ENCODE measurements around the gene EDAR. TPM values are rescaled to one million over a fixed set of nuclear protein-coding genes. Genes with fewer than 3 reads are reported as not detected.

Gene EDAR
- total and polyA plus RNA-seq, 2 donors (not counting 1 experiment from before 2014, with no cell fraction given), result not detected

DNA sequence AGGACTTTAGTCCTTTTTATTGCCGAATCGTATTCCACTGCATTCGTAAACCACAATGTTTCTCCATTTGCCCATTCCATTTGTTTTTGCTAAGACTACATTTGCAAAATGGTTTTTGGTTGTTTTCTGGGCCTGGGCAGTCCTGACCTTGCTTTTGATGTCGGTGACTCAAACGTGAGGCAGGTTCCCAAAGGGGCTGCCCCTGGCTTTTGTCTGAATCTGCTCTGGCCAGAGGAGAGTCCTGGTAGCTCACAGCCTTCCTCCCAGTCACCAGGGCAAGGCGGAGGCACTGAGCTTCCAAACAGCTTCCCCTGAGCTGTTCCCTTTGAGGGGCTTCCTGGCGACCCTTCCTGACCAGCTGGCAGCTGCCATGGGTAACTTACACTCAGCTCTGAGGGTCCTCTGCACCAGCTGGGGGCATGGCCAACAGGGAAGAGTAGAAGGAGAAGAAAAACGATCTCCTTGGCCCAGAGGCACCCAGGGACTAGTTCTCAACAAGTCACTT is 47.8 kb downstream of the EDAR start:
- Histone ChIP-seq H3K79me2 (ENCODE audit: control insufficient read depth, insufficient read depth, low read length) (no peaks in the 10 kb centered on the region), H3K4me3 (replicated peaks in 1 of 4; ENCODE audit: control extremely low read depth in 1 of 4, insufficient read depth in 1 of 4, low read depth in 3 of 4, low read length in 4 of 4) (no peak overlapping the region), H3K9me3 (ENCODE audit: control insufficient read depth, insufficient read depth, low read depth, low read length) (no peaks in the 10 kb centered on the region), H3K9ac (ENCODE audit: insufficient read depth, low read length) (no peak overlapping the region), H3K27ac (ENCODE audit: insufficient read depth, low read length) (no peak overlapping the region), H3K4me1 (ENCODE audit: control insufficient read depth, extremely low read depth, insufficient read depth, low read length) (no peaks in the 10 kb centered on the region), H3K27me3 (ENCODE audit: control insufficient read depth, insufficient read depth, low read length) (peaks cover 10% of the 10 kb centered on the region), H4K20me1 (ENCODE audit: control insufficient read depth, extremely low read depth, insufficient read depth, low read length) (no peaks in the 10 kb centered on the region), H3K36me3 (ENCODE audit: control insufficient read depth, insufficient read depth, low read length) (no peaks in the 10 kb centered on the region), H2AFZ (ENCODE audit: low read length) (no peak overlapping the region), H3K4me2 (ENCODE audit: extremely low read depth, insufficient read depth, low read length) (no peak overlapping the region)
- TF ChIP-seq EZH2 (IDR thresholded peaks at IDR 0.05; ENCODE audit: low read length, missing control alignments), result no peak
- TF ChIP-seq, protein P1, sequence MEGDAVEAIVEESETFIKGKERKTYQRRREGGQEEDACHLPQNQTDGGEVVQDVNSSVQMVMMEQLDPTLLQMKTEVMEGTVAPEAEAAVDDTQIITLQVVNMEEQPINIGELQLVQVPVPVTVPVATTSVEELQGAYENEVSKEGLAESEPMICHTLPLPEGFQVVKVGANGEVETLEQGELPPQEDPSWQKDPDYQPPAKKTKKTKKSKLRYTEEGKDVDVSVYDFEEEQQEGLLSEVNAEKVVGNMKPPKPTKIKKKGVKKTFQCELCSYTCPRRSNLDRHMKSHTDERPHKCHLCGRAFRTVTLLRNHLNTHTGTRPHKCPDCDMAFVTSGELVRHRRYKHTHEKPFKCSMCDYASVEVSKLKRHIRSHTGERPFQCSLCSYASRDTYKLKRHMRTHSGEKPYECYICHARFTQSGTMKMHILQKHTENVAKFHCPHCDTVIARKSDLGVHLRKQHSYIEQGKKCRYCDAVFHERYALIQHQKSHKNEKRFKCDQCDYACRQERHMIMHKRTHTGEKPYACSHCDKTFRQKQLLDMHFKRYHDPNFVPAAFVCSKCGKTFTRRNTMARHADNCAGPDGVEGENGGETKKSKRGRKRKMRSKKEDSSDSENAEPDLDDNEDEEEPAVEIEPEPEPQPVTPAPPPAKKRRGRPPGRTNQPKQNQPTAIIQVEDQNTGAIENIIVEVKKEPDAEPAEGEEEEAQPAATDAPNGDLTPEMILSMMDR (conservative IDR thresholded peaks at IDR 0.05 in 1 of 2, IDR thresholded peaks at IDR 0.05 in 1 of 2; ENCODE audit: low read depth in 1 of 2, low read length in 2 of 2), result no peak
- DNase-seq (ENCODE audit: low read depth in 2 of 2), result no peak

DNA sequence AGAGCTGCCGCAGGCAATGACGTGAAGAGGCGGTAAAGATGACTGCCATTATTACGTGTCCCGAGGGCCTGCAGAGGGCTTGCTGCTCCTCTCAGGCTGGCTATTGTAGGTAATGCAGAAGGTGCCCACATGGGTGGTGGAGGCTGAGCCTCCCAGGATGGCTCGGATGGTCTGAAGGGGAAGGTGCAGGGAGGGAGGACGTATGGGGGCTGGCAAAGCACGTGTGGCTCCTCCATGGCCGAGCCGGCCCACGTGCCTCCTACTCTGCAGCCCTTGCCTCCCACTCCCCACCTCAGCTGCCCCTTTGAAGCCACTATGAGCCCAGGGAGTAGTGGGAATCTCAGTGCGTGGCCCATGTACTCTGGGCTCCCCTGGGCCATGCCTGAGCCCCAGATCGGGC is 48.9 kb downstream of the EDAR start:
- Histone ChIP-seq H3K36me3 (ENCODE audit: control insufficient read depth, insufficient read depth, low read length) (no peaks in the 10 kb centered on the region), H3K27me3 (ENCODE audit: control insufficient read depth, insufficient read depth, low read length) (peaks cover 12% of the 10 kb centered on the region)

DNA sequence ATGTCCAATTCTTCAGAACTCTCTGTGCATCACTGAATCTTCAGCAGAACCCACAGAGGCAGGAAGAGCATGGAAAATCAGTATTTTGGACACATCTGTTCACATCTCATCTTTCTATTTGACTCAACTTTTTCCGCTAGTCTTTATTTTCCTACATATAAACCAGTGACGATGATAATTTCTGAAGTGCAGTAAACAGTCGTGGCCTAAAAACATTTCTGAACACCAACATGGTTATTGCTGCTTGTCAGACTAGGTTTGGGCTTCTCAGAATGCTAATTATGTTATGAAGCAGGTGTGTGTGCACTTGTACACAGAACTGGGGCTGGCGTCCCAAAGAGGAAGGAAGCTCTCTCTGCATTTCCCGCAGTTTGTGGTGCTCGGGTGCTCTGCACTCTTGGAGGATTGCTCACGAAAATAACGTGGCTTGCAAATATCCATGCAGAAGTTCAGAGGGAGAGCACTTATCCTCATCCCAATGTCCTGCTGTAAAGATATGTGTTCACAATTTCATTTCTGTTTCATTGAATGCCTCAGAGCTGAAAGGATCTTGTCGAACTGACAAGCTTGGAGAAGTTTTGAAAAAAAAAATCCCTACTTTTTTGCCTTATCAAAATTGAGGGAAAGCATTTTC is 50.8 kb downstream of the EDAR start:
- H3K79me2 ChIP-seq (ENCODE audit: control insufficient read depth, insufficient read depth, low read length), result no peaks in the 10 kb centered on the region
- H4K20me1 ChIP-seq (ENCODE audit: control insufficient read depth, extremely low read depth, insufficient read depth, low read length), result no peaks in the 10 kb centered on the region
- no peak for DNase-seq (ENCODE audit: low read depth in 2 of 2)
- TF ChIP-seq, protein P1 (conservative IDR thresholded peaks at IDR 0.05 in 1 of 2, IDR thresholded peaks at IDR 0.05 in 1 of 2; ENCODE audit: low read depth in 1 of 2, low read length in 2 of 2), result no peak
- TF ChIP-seq EZH2 (IDR thresholded peaks at IDR 0.05; ENCODE audit: low read length, missing control alignments), result no peak
- H3K4me1 ChIP-seq (ENCODE audit: control insufficient read depth, extremely low read depth, insufficient read depth, low read length), result no peaks in the 10 kb centered on the region
- H2AFZ ChIP-seq (ENCODE audit: low read length), result no peak overlapping the region
- no peak overlapping the region for H3K4me2 ChIP-seq (ENCODE audit: extremely low read depth, insufficient read depth, low read length)
- peaks cover 18% of the 10 kb centered on the region for H3K27me3 ChIP-seq (ENCODE audit: control insufficient read depth, insufficient read depth, low read length)
- no peaks in the 10 kb centered on the region for H3K9me3 ChIP-seq (ENCODE audit: control insufficient read depth, insufficient read depth, low read depth, low read length)
- H3K27ac ChIP-seq (ENCODE audit: insufficient read depth, low read length), result no peak overlapping the region
- no peaks in the 10 kb centered on the region for H3K36me3 ChIP-seq (ENCODE audit: control insufficient read depth, insufficient read depth, low read length)
- H3K9ac ChIP-seq (ENCODE audit: insufficient read depth, low read length), result no peak overlapping the region
- H3K4me3 ChIP-seq (replicated peaks in 1 of 4; ENCODE audit: control extremely low read depth in 1 of 4, insufficient read depth in 1 of 4, low read depth in 3 of 4, low read length in 4 of 4), result no peak overlapping the region

More for the DNA sequence above, 48.9 kb downstream of the EDAR start:
- Histone ChIP-seq H3K9me3 (ENCODE audit: control insufficient read depth, insufficient read depth, low read depth, low read length) (no peaks in the 10 kb centered on the region), H3K4me1 (ENCODE audit: control insufficient read depth, extremely low read depth, insufficient read depth, low read length) (no peaks in the 10 kb centered on the region), H3K9ac (ENCODE audit: insufficient read depth, low read length) (no peak overlapping the region), H3K27ac (ENCODE audit: insufficient read depth, low read length) (no peak overlapping the region), H4K20me1 (ENCODE audit: control insufficient read depth, extremely low read depth, insufficient read depth, low read length) (no peaks in the 10 kb centered on the region), H3K4me3 (replicated peaks in 1 of 4; ENCODE audit: control extremely low read depth in 1 of 4, insufficient read depth in 1 of 4, low read depth in 3 of 4, low read length in 4 of 4) (no peak overlapping the region), H3K4me2 (ENCODE audit: extremely low read depth, insufficient read depth, low read length) (no peak overlapping the region), H3K79me2 (ENCODE audit: control insufficient read depth, insufficient read depth, low read length) (no peaks in the 10 kb centered on the region), H2AFZ (ENCODE audit: low read length) (no peak overlapping the region)
- TF ChIP-seq EZH2 (IDR thresholded peaks at IDR 0.05; ENCODE audit: low read length, missing control alignments), result no peak
- TF ChIP-seq, protein P1 (conservative IDR thresholded peaks at IDR 0.05 in 1 of 2, IDR thresholded peaks at IDR 0.05 in 1 of 2; ENCODE audit: low read depth in 1 of 2, low read length in 2 of 2), result no peak
- no peak for DNase-seq (ENCODE audit: low read depth in 2 of 2)

Data from fibroblast of lung (primary cell).